HG03196 (cell line): ENCODE measurements around the gene HEXIM2.

Experiments
- ATAC-seq: cut with Tn5 transposase; IDR thresholded peaks from one replicate; pipeline ENCODE4 v1.9.1; 2021; ENCODE audit not compliant: unreplicated experiment

The HEXIM2 gene

GRCh38 chr17:45143767-45144198, 17.9 kb upstream of the HEXIM2 start:
- no peak for ATAC-seq

- ATAC-seq, result no peak
Observed at GRCh38 chr17:45144199-45145034, 17.3 kb upstream of the HEXIM2 start.

- no peak for ATAC-seq
Observed at GRCh38 chr17:45145035-45145389, 16.7 kb upstream of the HEXIM2 start.

GRCh38 chr17:45146166-45146565, 15.5 kb upstream of the HEXIM2 start:
- no peak for ATAC-seq

- no peak for ATAC-seq
Observed at GRCh38 chr17:45146592-45146889, 15.1 kb upstream of the HEXIM2 start.

- no peak for ATAC-seq
Observed at GRCh38 chr17:45146890-45147580, 14.6 kb upstream of the HEXIM2 start.

DNA sequence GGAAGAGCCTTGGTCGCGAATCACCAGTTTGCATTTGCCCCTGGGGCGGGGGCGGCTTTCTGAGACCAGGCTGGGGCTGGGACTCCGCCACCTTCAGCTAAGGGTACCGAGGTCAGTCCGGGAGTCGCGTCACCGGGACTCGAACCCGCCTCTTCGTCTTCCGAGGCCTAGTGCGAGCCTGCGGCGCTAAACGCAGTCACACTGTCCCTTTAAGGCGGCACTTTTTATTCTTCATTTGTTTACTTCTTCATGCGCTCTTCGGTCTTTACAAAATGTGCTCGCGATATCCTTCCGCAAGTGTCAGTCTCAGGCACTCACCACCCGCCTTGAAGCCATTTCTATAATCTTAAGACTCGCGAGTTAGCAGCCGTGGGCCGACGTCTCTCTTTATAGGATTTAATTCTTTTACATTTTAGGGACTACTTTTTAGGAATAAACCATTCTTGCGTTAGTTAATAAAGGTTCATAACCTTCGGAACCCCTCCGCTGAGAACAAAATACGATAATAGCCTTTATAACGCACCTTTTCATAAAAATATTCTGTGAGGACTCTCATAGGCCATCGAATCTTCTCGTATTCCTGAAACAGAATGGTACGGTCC, 14.0 kb upstream of the HEXIM2 start:
- ATAC-seq, result no peak

DNA sequence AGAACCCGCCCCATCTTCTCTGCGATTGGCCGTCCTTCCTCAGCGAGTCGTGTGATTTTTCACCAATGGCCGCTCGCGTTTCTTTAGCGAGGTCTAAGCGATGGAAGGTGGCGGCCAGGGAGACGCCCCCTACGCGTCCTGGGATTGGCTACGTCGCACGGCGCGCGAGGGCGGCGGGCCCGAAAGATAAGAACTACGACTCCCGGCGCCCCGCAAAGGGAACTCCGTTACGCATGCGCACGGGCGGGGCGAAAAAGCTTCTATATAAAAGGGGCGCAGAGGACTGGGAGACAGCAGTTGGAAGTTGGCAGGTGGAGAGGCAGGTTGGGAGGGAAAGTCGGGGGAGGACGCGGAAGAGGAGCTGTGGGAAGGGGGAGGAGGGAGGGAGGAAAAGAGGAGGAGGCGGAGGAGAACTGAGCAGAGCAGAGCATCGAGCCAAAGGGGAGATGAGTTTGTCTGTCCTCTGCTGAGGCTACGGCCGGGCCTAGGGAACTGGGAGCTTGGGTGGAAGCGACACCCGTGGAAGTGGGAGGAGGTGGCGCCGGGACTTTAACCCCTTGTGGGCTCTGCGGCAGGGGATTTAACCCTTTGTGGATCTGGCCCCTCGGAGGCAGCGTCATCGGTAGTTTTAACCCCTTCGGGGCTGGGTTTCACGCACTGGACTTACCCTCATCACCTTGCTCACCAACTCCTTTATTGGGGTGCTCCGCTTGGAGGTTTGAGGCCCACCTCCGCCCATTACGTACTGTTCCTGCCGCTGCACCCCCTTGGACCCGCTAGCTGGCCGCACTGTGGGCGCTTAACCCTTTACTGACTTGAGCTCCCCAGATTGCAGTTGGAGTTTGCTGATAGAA, 13.3 kb upstream of the HEXIM2 start, which contains the start of gene HEXIM1:
TSS of gene HEXIM1 (plus strand) at position 293 of the 854 bp plus-strand sequence. CDS start 716 bp downstream, outside the sequence.
- ATAC-seq, result peak; percentile 55

GRCh38 chr17:45149037-45149668, 12.5 kb upstream of the HEXIM2 start:
- no peak for ATAC-seq

DNA sequence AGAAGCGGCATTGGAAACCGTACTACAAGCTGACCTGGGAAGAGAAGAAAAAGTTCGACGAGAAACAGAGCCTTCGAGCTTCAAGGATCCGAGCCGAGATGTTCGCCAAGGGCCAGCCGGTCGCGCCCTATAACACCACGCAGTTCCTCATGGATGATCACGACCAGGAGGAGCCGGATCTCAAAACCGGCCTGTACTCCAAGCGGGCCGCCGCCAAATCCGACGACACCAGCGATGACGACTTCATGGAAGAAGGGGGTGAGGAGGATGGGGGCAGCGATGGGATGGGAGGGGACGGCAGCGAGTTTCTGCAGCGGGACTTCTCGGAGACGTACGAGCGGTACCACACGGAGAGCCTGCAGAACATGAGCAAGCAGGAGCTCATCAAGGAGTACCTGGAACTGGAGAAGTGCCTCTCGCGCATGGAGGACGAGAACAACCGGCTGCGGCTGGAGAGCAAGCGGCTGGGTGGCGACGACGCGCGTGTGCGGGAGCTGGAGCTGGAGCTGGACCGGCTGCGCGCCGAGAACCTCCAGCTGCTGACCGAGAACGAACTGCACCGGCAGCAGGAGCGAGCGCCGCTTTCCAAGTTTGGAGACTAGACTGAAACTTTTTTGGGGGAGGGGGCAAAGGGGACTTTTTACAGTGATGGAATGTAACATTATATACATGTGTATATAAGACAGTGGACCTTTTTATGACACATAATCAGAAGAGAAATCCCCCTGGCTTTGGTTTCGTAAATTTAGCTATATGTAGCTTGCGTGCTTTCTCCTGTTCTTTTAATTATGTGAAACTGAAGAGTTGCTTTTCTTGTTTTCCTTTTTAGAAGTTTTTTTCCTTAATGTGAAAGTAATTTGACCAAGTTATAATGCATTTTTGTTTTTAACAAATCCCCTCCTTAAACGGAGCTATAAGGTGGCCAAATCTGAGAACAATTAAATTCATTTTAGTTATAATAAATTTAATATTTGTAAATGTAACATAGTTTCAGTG, 11.7 kb upstream of the HEXIM2 start:
- no peak for ATAC-seq

GRCh38 chr17:45150911-45151809, 10.5 kb upstream of the HEXIM2 start:
- no peak for ATAC-seq

GRCh38 chr17:45155029-45155428, 6.6 kb upstream of the HEXIM2 start:
- ATAC-seq, result no peak

DNA sequence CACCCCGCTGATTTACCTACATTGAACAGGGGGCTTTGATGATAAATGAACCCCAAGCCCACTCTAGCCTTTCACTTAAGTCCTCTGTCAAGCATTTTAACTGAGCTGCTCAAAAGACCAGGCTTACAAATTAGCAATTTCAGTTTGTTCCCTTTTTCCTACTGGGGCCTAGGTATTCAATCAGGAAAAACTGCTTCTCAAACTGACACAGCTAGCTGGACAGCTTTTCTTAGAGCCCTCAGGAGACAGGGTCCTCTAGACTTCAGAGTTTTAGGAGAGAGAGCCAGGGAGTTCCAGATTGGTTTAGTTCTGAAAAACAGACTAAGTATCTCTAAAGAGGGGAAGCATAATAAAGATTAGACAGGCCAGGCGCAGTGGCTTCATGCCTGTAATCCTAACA, 6.2 kb upstream of the HEXIM2 start:
- no peak for ATAC-seq

DNA sequence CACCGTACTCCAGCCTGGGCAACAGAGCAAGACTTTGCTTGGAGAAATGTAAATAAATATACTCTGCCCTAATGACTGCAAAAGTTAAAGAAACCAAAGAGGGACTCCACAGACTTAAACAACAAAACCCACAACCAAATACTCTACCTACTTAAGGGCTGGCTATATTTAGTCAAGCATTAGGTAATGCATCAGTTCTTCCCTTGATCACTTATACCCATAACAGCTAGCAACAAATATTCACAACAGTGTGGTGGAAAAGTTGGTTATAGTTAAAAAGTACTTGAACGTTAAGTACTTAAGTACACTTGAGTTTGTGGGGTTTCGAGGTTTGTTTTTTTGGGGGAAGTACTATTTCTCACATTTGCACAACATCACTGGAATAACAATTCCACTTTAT, 5.4 kb upstream of the HEXIM2 start:
- ATAC-seq, result no peak

DNA sequence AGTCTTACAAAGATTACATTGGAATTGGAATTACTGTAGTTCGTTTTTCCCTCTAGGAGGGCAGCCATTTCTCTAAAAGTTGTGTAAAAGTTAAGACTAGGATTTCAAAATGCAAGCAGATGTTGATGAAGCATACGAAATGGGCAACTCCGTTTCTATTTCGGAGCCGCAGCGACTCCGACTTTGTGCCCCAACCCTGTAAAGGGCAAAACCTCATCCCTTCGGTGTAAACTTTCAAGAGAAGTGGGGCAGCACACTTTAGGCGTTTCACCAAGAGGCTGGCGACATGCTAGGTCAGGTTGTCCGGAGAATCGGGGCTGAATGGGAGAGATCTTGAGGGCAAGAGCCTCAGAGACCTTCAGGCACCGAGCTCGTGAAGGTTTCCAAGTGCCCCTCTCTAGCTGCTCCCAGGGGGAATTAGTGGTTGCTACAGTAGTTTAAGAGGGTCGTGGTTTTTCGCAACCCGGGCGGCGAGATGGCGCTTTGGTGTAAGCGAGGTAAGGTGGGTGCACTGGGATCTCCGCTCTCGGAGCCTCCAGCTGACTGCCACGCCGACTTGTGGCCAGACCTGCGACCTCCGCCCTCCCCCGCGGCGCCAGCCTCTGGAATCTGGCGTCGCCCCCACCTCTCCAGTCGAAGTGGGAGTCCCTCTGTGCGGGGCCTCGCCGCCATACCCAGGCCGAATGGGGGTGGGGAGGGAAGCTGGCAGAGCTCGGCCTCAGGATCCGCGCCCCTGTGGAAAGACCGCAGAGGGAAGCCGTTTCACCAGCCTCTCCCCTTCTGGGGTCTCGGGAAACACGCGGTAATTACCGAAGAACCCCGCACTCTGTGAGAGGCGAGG, 1.0 kb upstream of the HEXIM2 start:
- peak; percentile 29 for ATAC-seq

- peak; percentile 6 for ATAC-seq
Observed at GRCh38 chr17:45162025-45162687, 481 bp downstream of the HEXIM2 start.

GRCh38 chr17:45164734-45165269, 3.1 kb downstream of the HEXIM2 start:
- ATAC-seq, result no peak
